ENCODE measurements around the gene EMP2.
A peak's percentile ranks its signal among the peaks of the same experiment; 100 is the strongest.

EMP2 gene

DNA sequence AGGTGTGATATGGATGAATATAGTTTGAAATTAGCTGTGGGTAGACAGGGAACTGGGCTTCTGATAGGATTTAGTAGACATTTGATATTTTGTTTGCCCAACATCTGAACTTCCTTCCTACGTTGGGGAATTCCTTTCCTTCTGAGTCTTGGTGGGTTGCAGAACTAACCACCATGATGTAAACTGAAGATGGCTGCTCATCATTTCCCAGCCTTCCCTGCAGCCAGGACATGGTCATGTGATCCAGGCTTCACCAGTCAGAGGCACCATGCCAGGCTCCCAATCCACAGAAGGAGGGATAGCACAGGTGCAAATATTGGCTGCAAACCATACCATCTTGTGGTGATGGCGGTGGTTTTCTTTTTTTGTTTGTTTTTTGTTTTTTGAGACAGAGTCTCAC lies 57.4 kb downstream of the EMP2 start:
- H3K27me3 ChIP-seq (ENCODE audit: low read length): no peaks in the 10 kb centered on the region
- no peak for TF ChIP-seq EZH2phosphoT487 (conservative IDR thresholded peaks at IDR 0.05; ENCODE audit: low read length)
- TF ChIP-seq, protein P1, sequence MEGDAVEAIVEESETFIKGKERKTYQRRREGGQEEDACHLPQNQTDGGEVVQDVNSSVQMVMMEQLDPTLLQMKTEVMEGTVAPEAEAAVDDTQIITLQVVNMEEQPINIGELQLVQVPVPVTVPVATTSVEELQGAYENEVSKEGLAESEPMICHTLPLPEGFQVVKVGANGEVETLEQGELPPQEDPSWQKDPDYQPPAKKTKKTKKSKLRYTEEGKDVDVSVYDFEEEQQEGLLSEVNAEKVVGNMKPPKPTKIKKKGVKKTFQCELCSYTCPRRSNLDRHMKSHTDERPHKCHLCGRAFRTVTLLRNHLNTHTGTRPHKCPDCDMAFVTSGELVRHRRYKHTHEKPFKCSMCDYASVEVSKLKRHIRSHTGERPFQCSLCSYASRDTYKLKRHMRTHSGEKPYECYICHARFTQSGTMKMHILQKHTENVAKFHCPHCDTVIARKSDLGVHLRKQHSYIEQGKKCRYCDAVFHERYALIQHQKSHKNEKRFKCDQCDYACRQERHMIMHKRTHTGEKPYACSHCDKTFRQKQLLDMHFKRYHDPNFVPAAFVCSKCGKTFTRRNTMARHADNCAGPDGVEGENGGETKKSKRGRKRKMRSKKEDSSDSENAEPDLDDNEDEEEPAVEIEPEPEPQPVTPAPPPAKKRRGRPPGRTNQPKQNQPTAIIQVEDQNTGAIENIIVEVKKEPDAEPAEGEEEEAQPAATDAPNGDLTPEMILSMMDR (IDR thresholded peaks at IDR 0.05; ENCODE audit: insufficient read depth, low read length, poor library complexity, severe bottlenecking): no peak
- H3K79me2 ChIP-seq (ENCODE audit: insufficient read depth, low read length): no peaks in the 10 kb centered on the region
- no peak overlapping the region for H3K4me3 ChIP-seq (ENCODE audit: insufficient read depth, low read length, poor library complexity, severe bottlenecking)
- H3F3A ChIP-seq (ENCODE audit: insufficient read depth): no peaks in the 10 kb centered on the region
- H3K9ac ChIP-seq (ENCODE audit: low read length): no peak overlapping the region
- no peak overlapping the region for H3K4me2 ChIP-seq (ENCODE audit: low read depth, low read length, poor library complexity, severe bottlenecking)
- H2AFZ ChIP-seq (ENCODE audit: low read depth, low read length, severe bottlenecking): no peak overlapping the region
- H3K27ac ChIP-seq (ENCODE audit: low read depth, low read length): no peak overlapping the region
- no peaks in the 10 kb centered on the region for H3K9me2 ChIP-seq (replicated peaks; ENCODE audit: insufficient read depth, low read length)
- no peaks in the 10 kb centered on the region for H3K36me3 ChIP-seq (ENCODE audit: low read length)
- H4K20me1 ChIP-seq (ENCODE audit: low read depth, low read length): no peaks in the 10 kb centered on the region
- H3K9me3 ChIP-seq (ENCODE audit: insufficient read depth, low read length): no peaks in the 10 kb centered on the region

DNA sequence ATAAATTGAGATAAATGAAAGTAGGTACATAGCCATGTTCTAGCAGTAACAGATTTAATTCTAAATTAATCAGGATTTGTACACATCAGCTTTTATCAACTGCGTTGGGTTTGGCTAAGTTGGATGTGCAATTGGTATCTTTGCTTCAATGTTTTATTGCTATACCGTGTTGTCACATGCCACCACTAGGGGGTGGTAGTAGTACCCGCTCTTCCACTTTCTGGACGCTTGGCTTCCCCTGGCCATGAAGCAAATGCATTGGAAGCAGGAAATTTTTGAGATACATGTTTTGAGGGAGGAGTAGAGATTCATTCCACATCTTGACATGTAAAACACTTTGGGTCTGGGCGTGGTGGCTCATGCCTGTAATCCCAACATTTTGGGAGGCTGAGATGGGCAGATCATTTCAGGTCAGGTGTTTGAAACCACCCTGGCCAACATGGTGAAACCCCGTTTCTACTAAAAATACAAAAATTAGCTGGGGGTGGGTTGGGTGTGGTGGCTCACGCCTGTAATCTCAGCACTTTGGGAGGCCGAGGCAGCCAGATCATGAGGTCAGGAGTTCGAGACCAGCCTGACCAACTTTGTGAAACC lies 58.6 kb downstream of the EMP2 start:
- Histone ChIP-seq H3K27ac (ENCODE audit: low read depth, low read length) (no peak overlapping the region), H3K79me2 (ENCODE audit: insufficient read depth, low read length) (no peaks in the 10 kb centered on the region), H3K9me3 (ENCODE audit: insufficient read depth, low read length) (no peaks in the 10 kb centered on the region), H3K9me2 (replicated peaks; ENCODE audit: insufficient read depth, low read length) (no peaks in the 10 kb centered on the region), H3K27me3 (ENCODE audit: low read length) (no peaks in the 10 kb centered on the region), H2AFZ (ENCODE audit: low read depth, low read length, severe bottlenecking) (no peak overlapping the region), H3K9ac (ENCODE audit: low read length) (no peak overlapping the region), H4K20me1 (ENCODE audit: low read depth, low read length) (no peaks in the 10 kb centered on the region), H3F3A (ENCODE audit: insufficient read depth) (no peaks in the 10 kb centered on the region), H3K4me2 (ENCODE audit: low read depth, low read length, poor library complexity, severe bottlenecking) (no peak overlapping the region), H3K4me3 (ENCODE audit: insufficient read depth, low read length, poor library complexity, severe bottlenecking) (no peak overlapping the region), H3K36me3 (ENCODE audit: low read length) (no peaks in the 10 kb centered on the region)
- TF ChIP-seq, protein P1 (IDR thresholded peaks at IDR 0.05; ENCODE audit: insufficient read depth, low read length, poor library complexity, severe bottlenecking): peak; percentile 49
- no peak for TF ChIP-seq EZH2phosphoT487 (conservative IDR thresholded peaks at IDR 0.05; ENCODE audit: low read length)

- Histone ChIP-seq H3F3A (ENCODE audit: insufficient read depth) (no peaks in the 10 kb centered on the region), H3K4me3 (ENCODE audit: insufficient read depth, low read length, poor library complexity, severe bottlenecking) (no peak overlapping the region), H3K9me2 (replicated peaks; ENCODE audit: insufficient read depth, low read length) (no peaks in the 10 kb centered on the region), H3K4me2 (ENCODE audit: low read depth, low read length, poor library complexity, severe bottlenecking) (no peak overlapping the region), H3K36me3 (ENCODE audit: low read length) (no peaks in the 10 kb centered on the region), H3K9me3 (ENCODE audit: insufficient read depth, low read length) (no peaks in the 10 kb centered on the region), H3K27me3 (ENCODE audit: low read length) (no peaks in the 10 kb centered on the region), H2AFZ (ENCODE audit: low read depth, low read length, severe bottlenecking) (no peak overlapping the region), H3K79me2 (ENCODE audit: insufficient read depth, low read length) (no peaks in the 10 kb centered on the region), H3K27ac (ENCODE audit: low read depth, low read length) (no peak overlapping the region), H4K20me1 (ENCODE audit: low read depth, low read length) (no peaks in the 10 kb centered on the region), H3K9ac (ENCODE audit: low read length) (no peak overlapping the region)
- no peak for TF ChIP-seq EZH2phosphoT487 (conservative IDR thresholded peaks at IDR 0.05; ENCODE audit: low read length)
- TF ChIP-seq, protein P1 (IDR thresholded peaks at IDR 0.05; ENCODE audit: insufficient read depth, low read length, poor library complexity, severe bottlenecking): no peak
Observed at GRCh38 chr16:10520869-10521578, 59.4 kb downstream of the EMP2 start.

All from SU-DHL-6 (cell line).